HCEC 1CT (cell line): ENCODE results near the gene HSD3B7.

Experiments used
- DNase-seq: peaks from one replicate; pipeline ENCODE4 v3.0.0-alpha.2; 2017

HSD3B7 gene

DNA sequence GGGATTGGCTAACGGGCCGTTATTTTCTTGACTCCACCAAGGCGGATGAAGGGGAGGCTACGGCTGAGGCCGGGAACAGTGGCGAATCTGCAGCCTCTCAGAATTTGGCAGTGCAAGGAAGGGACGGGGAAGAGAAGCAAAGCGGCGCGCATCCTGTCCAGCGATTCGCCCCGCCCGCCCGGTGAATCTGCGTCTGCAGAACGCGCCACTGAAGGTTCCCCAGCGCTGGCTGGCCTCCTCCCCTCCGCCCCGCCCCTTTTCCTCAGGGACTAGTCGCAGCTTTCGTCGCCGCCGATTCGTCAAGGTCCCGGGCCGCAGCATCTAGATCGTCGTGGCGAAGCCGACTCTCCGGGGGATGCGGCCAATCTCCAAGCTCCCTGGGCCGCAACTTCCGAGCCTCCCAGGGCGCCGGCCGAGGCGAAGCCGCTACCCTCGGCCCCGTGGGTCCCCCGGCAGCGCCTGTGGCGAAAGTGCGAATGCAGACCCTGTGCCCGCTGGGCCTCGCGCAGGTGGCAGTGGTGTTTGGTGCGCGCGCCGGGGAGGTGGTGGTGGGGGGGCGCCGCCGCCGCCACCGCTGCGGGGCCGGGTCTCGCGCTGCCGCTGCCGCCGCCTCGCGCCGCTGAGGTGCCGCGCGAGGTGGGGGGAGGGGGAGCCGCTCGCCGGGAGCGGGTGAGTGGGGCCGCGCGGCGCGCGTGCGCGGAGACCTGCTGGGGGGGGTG, 27.4 kb upstream of the HSD3B7 start, which contains the start of gene SETD1A:
SETD1A (plus strand) TSS at position 299 of the 719 bp plus-strand sequence. CDS start 978 bp downstream, outside the sequence.
- DNase-seq: peak; percentile 96

DNA sequence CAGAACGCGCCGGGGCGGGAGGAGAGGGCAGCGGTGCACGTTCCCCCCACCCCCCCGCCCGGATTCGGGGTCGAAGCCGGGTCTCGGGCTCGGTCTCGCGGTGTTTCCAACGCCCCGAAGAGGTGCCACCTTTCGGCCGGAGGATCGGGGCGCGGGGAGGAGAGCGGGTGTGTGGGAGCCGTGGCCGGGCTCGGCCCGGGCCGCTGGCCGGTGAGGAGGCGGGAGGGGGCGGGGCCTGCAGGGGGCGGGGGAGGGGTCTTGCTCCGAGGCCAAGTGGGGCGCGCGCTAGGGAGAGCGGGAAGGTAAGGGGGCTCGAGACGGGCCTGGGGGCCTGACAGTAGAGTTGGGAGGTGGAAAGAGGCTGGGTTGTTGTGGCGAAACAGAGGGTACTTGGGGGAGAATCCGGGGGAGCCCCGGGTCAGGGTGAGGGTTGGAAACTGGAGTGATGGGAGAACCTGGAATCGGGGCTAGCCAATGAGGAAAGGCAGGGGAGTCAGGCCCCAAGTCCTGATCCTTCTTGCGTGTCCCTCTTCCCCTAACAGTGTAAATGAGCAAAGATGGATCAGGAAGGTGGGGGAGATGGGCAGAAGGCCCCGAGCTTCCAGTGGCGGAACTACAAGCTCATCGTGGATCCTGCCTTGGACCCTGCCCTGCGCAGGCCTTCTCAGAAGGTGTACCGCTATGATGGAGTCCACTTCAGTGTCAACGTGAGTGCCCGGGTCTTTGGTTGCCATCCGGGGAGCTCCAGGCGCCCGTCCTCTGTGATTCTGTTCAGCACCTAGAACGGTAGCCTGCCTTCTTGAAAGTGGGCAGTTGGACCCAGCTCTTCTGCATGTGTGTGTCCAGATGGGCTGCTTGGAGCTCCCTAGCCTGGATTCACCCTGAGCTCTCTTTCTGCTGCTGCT, 26.6 kb upstream of the HSD3B7 start:
- peak; percentile 65 for DNase-seq

DNA sequence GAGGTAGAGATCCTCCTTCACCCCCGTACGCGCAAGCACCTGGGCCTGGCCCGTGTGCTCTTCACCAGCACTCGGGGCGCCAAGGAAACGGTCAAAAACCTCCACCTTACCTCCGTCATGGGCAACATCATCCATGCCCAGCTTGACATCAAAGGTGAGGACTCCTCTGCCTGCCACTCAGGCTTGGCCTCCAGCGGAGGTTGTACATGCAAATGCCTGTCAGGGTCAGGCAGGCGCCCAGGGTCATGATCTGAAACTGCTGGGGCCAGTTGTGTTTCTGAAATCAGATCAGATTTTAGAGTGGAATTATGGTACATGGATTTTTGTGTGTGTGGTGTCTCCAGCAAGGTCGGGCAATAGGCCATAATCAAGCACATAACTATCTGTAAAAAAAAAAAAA, 23.6 kb upstream of the HSD3B7 start:
- no peak for DNase-seq

DNA sequence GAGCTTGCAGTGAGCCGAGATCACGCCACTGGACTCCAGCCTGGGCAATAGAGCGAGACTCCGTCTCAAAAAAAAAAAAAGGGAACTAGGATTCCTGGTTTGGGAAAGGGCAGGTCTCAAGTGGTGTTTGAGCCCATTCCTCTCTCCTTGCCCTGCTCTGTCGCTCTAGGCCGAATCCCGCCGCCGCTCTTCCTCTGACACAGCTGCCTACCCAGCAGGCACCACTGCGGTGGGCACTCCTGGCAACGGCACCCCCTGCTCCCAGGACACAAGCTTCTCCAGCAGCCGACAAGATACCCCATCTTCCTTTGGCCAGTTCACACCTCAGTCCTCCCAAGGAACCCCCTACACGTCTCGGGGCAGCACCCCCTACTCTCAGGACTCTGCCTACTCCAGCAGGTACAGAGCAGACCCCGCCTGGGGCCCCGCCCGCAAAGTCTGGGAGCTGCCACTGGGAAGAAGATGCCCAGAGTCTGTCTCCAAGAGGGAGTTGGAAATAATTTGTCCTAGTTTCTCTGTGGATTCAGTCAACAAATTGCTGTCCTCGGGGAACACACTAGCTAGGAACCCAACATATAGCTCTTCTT, 21.0 kb upstream of the HSD3B7 start:
- no peak for DNase-seq

DNA sequence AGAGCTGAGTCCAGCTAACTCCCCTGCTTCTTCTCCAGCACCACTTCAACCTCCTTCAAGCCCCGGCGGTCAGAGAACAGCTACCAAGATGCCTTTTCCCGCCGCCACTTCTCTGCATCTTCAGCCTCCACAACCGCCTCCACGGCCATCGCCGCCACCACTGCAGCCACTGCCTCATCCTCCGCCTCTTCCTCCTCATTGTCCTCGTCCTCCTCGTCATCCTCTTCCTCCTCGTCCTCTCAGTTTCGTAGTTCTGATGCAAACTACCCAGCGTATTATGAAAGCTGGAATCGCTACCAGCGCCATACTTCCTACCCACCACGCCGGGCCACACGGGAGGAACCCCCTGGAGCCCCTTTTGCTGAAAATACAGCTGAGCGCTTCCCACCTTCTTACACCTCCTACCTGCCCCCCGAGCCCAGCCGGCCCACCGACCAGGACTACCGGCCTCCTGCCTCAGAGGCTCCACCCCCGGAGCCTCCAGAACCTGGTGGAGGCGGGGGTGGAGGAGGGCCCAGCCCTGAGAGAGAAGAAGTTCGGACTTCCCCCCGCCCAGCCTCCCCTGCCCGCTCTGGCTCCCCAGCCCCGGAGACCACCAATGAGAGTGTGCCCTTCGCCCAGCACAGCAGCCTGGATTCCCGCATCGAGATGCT, 20.3 kb upstream of the HSD3B7 start:
- DNase-seq: no peak

DNA sequence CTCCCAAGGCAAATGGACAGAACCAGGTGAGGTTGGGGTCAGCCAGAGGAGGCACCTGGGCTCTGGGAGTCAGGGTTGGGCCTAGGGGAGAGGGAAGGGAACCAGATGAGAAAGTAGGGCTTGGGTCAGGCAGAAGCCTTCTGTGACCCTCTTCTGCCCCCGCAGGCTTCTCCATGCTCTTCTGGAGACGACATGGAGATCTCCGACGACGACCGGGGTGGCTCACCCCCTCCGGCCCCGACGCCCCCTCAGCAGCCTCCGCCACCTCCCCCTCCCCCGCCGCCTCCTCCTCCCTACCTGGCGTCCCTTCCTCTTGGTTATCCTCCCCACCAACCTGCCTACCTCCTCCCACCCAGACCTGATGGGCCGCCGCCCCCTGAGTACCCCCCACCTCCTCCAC, 19.6 kb upstream of the HSD3B7 start:
- no peak for DNase-seq

DNA sequence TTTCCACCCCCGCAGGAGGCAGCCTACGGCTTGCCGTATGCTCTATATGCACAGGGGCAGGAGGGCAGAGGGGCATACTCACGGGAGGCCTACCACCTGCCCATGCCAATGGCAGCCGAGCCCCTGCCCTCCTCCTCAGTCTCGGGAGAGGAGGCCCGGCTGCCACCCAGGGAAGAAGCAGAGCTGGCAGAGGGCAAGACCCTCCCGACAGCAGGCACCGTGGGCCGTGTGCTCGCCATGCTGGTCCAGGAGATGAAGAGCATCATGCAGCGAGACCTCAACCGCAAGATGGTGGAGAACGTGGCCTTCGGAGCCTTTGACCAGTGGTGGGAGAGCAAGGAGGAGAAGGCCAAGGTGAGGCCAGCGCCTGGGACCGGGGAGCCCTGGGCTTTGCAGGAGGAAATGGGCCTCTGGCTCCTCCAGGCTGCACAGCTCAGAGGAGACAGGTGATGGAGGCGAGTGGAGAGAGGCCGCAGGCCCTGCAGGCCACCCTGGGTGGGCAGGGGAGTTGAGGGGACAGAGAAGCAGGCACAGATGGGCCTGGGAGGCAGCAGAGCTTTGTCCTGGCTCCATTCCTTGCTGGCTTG, 18.9 kb upstream of the HSD3B7 start:
- no peak for DNase-seq

DNA sequence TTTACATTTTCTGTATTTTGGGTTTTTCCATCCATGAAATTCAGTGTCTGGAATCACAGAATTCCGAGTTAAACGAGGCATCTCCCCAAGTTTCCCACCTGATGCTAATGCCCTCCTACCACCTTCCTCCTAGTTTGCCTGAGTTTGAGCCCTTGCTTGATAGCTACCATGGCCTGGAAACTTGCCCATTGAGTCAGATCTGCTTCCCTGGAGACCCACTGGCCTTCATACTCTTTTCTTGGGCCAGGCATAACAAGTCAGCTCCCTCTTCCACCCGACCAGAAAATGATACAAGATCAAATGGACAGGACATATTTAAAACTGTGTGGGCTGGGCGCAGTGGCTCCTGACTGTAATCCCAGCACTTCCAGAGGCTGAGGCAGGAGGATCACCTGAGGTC, 17.2 kb upstream of the HSD3B7 start:
- no peak for DNase-seq

DNA sequence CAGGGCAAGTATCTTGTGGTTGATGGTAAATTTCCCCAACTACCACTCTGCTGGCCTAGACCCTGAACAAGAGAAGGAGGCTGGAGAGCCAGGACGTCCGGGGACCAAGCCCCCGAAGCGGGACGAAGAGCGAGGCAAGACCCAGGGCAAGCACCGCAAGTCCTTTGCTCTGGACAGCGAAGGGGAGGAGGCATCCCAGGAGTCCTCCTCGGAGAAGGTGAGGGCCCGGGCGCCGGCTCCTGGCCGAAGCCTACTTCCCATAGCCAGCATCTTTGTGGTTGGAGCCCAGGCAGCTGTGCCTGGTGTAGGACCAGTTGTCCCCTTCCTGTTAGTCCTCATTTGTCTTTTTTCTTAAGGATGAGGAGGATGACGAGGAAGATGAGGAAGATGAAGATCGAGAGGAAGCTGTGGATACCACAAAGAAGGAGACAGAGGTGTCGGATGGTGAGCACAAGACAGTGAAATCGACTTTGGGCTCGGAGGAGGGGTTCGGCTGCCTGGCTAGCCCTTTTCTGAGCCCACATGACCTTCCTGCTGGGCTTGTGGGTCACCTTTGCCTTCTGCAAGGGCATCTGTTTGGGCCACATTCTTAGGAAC, 15.7 kb upstream of the HSD3B7 start:
- DNase-seq: no peak

DNA sequence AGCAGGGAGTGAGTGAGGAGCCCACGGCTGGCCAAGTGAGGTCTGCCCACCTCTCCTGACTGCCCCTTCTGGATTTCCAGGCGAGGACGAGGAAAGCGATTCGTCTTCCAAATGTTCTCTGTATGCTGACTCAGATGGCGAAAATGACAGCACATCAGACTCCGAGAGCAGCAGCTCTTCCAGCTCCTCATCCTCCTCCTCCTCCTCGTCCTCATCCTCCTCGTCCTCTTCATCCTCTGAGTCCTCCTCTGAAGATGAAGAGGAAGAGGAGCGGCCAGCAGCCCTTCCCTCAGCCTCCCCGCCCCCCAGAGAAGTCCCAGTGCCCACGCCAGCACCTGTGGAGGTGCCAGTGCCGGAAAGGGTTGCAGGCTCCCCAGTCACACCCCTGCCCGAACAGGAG, 13.7 kb upstream of the HSD3B7 start:
- no peak for DNase-seq

DNA sequence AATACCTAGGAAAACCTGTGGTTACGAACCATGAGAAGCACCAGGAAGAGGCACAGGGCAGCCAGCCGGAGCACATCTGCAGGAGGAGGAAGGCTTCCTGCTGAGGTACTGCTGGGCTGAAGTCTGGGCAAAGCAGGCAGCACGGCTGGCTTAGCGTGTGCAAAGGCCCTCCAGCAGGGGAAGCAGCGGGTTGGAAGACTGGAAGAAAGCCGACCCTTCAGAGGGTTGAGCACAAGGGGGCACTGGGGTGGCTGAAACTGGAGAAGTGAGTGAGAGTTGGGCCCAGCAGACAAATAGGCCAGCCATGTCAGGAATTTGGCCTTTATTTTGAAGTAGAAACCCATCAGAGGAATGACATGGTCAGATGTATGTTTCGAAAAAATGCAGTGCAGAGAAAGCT, 12.1 kb upstream of the HSD3B7 start:
- peak; percentile 17 for DNase-seq

DNA sequence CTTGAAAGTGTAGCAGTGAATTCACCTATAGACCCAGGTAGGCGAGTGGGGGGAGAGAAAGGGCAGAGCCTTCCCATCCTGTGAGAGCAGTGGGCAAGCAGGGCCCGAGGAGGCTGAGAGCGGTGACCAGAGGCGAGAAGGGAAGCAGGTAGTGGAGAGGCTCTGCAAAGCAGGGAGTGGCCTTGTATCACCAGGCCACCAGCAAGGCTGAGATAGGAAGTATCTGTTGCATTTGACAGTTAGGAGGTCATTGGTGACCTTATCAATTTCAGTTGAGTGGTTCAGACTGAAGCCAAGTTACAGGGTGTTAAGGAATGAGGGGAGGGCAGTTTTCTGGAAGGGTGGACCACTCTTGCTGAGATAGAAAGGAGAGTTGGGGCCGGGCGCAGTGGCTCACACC, 10.7 kb upstream of the HSD3B7 start:
- DNase-seq: no peak

DNA sequence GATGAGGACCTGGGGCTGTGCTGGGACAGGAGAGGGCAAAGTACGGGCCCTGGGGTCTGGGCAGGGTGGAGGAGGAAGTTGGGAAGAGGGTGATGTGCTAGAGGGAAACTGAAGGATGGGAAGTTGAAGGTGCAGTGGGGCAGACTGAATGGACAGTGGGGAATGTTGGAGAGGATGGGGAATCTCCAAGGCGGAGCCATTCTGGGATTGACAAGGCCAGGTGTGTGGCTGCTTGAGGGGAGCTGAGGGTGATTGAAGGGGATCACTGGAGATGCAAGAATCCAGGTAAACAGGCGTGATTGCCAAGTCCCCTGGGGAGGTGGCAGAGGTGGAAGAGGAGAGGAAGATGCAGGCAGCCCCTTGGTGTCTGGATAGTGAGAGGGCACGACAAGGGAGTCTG, 8.5 kb upstream of the HSD3B7 start:
- DNase-seq: no peak

DNA sequence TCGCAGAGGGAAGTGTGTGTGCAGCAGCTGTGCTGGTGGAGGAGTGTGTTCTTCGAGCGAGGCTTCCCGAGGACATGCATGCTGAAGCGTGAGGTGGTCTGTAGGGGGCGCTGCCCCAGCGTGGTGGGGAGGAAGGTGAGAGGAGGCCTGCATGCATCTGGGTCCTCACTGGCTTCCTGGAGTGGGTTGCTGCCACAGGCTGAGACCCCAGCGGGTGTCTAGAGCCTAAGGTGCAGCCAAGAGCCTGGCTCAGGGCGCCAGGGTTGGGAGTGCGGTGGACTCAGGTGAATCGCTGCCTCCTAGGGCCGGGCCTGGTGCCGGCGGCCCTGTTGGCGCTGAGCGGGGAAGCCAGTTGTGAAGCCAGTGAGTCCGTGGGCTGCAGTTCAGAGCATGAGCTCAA, 7.5 kb upstream of the HSD3B7 start:
- no peak for DNase-seq

DNA sequence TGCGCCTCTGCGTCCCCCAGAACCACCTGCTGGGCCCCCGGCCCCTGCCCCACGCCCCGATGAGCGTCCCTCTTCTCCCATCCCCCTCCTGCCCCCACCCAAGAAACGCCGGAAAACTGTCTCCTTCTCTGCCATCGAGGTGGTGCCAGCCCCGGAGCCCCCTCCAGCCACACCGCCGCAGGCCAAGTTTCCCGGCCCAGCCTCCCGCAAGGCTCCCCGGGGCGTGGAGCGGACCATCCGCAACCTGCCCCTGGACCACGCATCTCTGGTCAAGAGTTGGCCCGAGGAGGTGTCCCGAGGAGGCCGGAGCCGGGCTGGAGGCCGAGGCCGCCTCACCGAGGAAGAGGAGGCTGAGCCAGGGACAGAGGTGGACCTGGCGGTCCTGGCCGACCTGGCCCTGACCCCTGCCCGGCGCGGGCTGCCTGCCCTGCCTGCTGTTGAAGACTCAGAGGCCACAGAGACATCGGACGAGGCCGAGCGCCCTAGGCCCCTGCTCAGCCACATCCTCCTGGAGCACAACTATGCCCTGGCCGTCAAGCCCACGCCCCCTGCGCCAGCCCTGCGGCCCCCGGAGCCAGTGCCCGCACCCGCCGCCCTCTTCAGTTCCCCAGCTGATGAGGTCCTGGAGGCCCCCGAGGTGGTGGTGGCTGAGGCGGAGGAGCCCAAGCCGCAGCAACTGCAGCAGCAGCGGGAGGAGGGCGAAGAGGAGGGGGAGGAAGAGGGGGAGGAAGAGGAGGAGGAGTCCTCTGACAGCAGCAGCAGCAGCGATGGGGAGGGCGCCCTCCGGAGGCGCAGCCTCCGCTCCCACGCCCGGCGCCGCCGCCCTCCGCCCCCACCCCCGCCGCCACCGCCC, 5.6 kb upstream of the HSD3B7 start:
- no peak for DNase-seq

DNA sequence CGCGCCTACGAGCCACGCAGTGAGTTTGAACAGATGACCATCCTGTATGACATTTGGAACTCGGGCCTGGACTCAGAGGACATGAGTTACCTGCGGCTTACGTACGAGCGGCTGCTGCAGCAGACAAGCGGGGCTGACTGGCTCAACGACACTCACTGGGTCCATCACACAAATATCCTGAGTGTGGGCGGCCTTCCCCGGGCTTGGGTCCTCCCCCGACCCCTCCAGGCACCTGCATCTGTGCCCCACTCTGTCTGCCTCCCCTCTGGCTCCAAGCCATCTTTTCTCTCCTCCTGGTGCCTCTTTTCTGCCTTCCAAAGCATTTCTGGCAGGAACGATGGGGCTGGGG, 5.0 kb upstream of the HSD3B7 start:
- no peak for DNase-seq

DNA sequence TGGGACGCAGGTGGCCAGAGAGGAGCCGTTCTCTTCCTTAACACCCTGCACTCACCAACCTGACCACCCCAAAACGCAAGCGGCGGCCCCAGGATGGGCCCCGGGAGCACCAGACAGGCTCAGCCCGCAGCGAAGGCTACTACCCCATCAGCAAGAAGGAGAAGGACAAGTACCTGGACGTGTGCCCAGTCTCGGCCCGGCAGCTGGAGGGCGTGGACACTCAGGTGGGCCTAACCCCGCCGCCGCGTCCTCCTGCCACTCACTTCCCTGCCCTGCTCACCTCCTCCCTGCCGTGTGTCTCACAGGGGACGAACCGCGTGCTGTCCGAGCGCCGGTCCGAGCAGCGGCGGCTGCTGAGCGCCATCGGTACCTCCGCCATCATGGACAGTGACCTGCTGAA, 4.6 kb upstream of the HSD3B7 start:
- DNase-seq: no peak

DNA sequence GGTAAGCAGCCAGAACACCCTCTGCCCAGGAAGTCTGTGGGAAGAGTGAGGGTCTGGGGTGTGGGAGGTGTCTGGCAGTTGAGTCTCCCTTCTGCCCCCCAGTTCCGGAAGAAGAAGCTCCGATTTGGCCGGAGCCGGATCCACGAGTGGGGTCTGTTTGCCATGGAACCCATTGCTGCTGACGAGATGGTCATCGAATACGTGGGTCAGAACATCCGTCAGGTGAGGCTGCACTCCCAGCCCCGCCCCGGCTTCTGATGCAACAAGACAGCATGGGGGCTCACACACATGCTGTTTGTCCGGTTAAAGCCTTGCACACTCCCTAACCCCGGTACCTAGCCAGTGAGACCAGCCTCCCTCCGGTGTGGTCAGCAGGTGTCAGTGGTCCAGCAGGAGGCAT, 4.0 kb upstream of the HSD3B7 start:
- no peak for DNase-seq

DNA sequence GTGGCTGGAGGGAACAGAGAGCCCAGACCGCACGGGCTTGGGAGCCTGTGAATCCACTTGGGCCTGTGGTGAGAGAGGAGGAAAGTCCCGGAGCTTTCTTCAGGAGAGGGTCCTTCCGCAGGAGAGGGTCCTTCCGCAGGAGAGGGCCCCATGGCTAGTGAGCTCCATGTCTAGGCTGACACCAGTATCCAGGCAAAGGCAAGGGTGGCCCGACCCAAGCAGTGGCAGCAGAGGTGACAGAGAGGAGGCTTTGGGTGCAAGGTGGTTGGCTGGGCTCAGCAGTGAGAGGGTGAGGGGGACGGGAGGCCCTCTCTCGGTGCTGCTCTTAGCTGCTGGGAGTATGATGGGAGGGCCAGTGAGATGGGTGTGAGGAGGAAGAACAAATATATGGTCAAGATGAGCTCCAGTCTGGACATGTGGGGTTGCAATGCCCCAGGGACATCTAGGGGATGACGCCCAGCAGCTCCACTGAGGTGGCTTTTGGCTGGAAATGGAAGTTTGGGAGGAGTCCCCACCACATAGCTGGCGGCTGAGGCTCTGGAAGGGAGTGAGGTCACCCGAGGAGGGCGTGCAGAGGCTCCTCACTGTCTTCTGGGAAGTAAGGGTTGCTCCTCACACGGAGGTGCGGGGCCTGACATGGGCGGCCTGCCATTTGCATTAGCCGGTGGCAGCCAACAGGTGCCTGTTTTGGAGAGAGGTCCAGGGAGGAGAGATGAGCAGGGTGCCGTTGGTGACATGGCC, 2.3 kb upstream of the HSD3B7 start:
- DNase-seq: no peak

DNA sequence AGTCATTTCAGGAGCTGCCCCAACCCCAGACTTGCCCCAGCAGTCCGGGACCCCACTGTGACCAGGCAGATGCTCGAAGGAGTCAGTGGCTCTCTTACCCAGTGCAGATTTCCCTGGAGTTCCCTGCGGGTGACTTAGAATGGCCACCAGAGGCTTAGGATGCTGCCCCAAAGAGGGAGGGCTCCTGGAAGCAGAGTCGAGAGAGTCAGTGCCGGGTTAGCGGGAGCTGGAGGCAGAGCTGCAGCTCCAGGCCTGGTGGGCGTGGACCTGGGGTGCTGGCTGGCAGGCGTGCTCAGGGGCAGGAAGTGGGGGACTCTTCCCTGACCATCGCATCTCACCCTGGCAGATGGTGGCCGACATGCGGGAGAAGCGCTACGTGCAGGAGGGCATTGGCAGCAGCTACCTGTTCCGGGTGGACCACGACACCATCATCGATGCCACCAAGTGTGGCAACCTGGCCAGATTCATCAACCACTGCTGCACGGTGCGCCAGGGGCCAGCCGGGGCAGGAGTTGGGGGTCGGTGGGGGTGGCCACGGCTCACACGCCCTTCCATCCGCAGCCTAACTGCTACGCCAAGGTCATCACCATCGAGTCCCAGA, 1.6 kb upstream of the HSD3B7 start:
- no peak for DNase-seq
